SJCRH30 (cell line): ENCODE data around the gene TMEM135. TPM values are rescaled to one million over a fixed set of nuclear protein-coding genes. Genes with fewer than 3 reads are reported as not detected.

Source experiments
- DNase-seq, 2 experiments: peaks; one replicate each; pipeline ENCODE4 v3.0.0-alpha.2; 2015 to 2020
- H3K27ac ChIP-seq: fragments of 250-450 bp; sonication (Bioruptor Pico); 2 replicates; pipeline ENCODE4 v1.5.1; 2020; ENCODE audit warnings: mild to moderate bottlenecking, moderate library complexity
- H3K27me3 ChIP-seq: fragments of 250-450 bp; sonication (Bioruptor Pico); 2 replicates; pipeline ENCODE4 v1.5.1; 2020; ENCODE audit warnings: mild to moderate bottlenecking, moderate library complexity
- H3K36me3 ChIP-seq: fragments of 250-450 bp; sonication (Bioruptor Pico); 2 replicates; pipeline ENCODE4 v1.5.1; 2020; ENCODE audit warnings: mild to moderate bottlenecking, moderate library complexity
- H3K4me1 ChIP-seq: fragments of 250-450 bp; sonication (Bioruptor Pico); 2 replicates; pipeline ENCODE4 v1.5.1; 2020; ENCODE audit warnings: mild to moderate bottlenecking, moderate library complexity
- H3K4me3 ChIP-seq: fragments of 250-450 bp; sonication (Bioruptor Pico); 2 replicates; pipeline ENCODE4 v1.5.1; 2020; ENCODE audit warnings: mild to moderate bottlenecking, moderate library complexity
- H3K9me3 ChIP-seq: fragments of 250-450 bp; sonication (Bioruptor Pico); replicated peaks from 2 replicates; pipeline ENCODE4 v1.5.1; 2020; ENCODE audit warnings: mild to moderate bottlenecking, moderate library complexity
- total RNA-seq: library from RNA; depleted of rRNA; stranded (reverse); fragments of >200 nt; shearing (Covaris generic); gene quantifications from 2 replicates; pipeline ENCODE4 v1.2.3, GENCODE V29; 2014

The TMEM135 gene
- total RNA-seq, 1 experiment from 2014 or later, result 35.3 TPM

DNA sequence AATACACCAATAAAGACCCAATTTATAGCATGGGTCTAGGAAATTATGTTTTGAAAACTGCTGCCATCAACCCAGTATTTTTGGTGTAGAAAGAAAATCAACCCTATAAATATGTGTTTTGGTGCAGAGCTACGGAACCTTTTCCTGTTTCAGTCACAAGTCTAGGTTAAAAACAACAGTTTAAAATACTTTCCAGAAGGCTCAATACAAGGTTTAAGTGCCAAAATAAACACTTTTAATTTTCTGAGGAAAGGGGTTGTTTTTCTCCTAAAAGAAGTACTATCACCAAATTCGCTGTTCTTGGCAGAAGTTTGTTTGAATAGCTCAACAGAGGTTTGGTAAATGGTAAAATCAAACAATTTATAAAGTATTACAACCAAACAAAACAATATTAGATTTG lies 201.3 kb downstream of the TMEM135 start:
- DNase-seq, result no peak
- no peaks in the 10 kb centered on the region for H3K4me1 ChIP-seq
- no peaks in the 10 kb centered on the region; the same call in 1 of the 2 replicates for H3K9me3 ChIP-seq
- H3K27me3 ChIP-seq, result no peaks in the 10 kb centered on the region
- H3K4me3 ChIP-seq, result no peak overlapping the region
- H3K36me3 ChIP-seq, result no peaks in the 10 kb centered on the region
- no peak overlapping the region for H3K27ac ChIP-seq

GRCh38 chr11:87239531-87239930 lies 201.8 kb downstream of the TMEM135 start:
- H3K4me3 ChIP-seq, result no peak overlapping the region
- no peaks in the 10 kb centered on the region; the same call in 1 of the 2 replicates for H3K9me3 ChIP-seq
- H3K36me3 ChIP-seq, result no peaks in the 10 kb centered on the region
- no peaks in the 10 kb centered on the region for H3K27me3 ChIP-seq
- DNase-seq, result no peak
- H3K4me1 ChIP-seq, result no peaks in the 10 kb centered on the region
- no peak overlapping the region for H3K27ac ChIP-seq

- no peaks in the 10 kb centered on the region for H3K4me1 ChIP-seq
- H3K36me3 ChIP-seq, result no peaks in the 10 kb centered on the region
- no peak overlapping the region for H3K27ac ChIP-seq
- H3K27me3 ChIP-seq, result no peaks in the 10 kb centered on the region
- H3K9me3 ChIP-seq, result 0 out of 2 replicates have a peak, but pooled peaks cover under 1% of the 10 kb centered on the region
- H3K4me3 ChIP-seq, result no peak overlapping the region
- DNase-seq, result no peak
Measured at GRCh38 chr11:87251560-87251959, 213.8 kb downstream of the TMEM135 start.

DNA sequence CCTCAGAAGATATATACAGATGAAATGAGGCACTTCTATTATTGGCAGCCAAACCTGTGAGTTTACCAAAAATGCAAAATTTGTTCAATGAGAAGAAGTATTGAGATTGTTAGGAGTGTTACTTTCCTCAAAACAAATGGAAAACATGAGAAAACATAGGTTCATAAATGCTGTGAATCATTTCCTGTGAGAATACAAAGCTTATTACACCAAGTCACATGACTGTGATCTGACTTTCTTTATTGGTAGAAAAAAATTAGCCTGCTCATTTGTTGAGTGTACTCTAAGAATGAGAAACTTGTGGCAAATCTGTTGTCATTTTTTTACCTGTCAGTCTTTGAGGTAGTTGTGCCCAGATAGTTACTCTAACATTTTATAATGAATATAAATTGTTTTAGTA lies 215.1 kb downstream of the TMEM135 start:
- Histone ChIP-seq H3K4me1 (no peaks in the 10 kb centered on the region), H3K9me3 (no peaks in the 10 kb centered on the region), H3K4me3 (no peak overlapping the region), H3K36me3 (no peaks in the 10 kb centered on the region), H3K27me3 (no peaks in the 10 kb centered on the region), H3K27ac (no peak overlapping the region)
- no peak for DNase-seq

DNA sequence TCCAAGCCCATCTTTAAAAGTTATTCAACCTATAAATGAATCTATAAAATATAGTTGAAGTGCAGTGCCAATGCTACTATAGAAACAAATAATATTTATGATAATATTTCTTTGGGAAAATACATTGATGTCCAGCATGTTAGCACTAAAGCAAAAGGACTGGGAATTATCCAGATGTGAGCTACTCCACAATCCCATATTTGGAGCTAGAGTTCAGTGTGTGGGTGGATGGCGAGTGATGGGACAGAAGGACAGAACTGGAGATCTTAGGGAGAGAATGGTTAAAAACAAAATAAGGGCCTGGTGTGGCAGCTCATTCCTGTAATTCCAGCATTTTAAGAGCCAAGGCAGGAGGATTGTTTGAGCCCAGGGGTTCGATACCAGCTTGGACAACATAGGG lies 216.8 kb downstream of the TMEM135 start:
- no peaks in the 10 kb centered on the region for H3K27me3 ChIP-seq
- H3K27ac ChIP-seq, result no peak overlapping the region
- no peaks in the 10 kb centered on the region for H3K9me3 ChIP-seq
- H3K4me3 ChIP-seq, result no peak overlapping the region
- H3K36me3 ChIP-seq, result no peaks in the 10 kb centered on the region
- DNase-seq, result no peak
- H3K4me1 ChIP-seq, result no peaks in the 10 kb centered on the region; the same call in 1 of the 2 replicates

DNA sequence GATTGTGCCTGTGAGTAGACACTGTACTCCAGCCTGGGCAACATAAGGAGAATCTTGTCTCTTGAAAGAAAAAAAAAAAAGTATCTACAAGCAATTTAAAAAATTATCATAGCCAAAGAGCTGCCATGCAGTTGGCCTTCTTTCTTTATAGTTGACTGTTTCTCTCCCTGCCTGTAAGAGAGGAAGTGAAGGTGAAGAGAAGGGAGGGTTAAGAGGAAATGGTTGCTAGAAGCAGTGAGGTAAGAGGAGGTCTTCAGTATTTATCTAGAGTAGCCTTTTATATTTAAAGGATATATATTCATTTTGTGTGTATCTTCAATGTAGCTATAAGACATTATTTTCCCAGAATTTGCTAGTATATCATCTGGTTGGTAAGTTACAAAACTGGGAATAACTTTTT lies 217.9 kb downstream of the TMEM135 start:
- no peaks in the 10 kb centered on the region for H3K27me3 ChIP-seq
- peaks cover 4% of the 10 kb centered on the region; the same call in 1 of the 2 replicates for H3K4me1 ChIP-seq
- H3K9me3 ChIP-seq, result no peaks in the 10 kb centered on the region
- H3K4me3 ChIP-seq, result no peak overlapping the region
- H3K36me3 ChIP-seq, result no peaks in the 10 kb centered on the region
- no peak overlapping the region for H3K27ac ChIP-seq
- DNase-seq, result no peak

- no peaks in the 10 kb centered on the region for H3K36me3 ChIP-seq
- H3K4me3 ChIP-seq, result no peak overlapping the region
- DNase-seq, result no peak
- no peak overlapping the region for H3K27ac ChIP-seq
- peaks cover 4% of the 10 kb centered on the region for H3K4me1 ChIP-seq
- H3K9me3 ChIP-seq, result no peaks in the 10 kb centered on the region
- no peaks in the 10 kb centered on the region for H3K27me3 ChIP-seq
Measured at GRCh38 chr11:87256694-87257340, 219.1 kb downstream of the TMEM135 start.

- no peak overlapping the region for H3K27ac ChIP-seq
- no peaks in the 10 kb centered on the region for H3K9me3 ChIP-seq
- H3K4me1 ChIP-seq, result peaks cover 4% of the 10 kb centered on the region
Measured at GRCh38 chr11:87258171-87258833, 220.6 kb downstream of the TMEM135 start.

GRCh38 chr11:87259736-87260135 lies 222.0 kb downstream of the TMEM135 start:
- Histone ChIP-seq H3K27ac (no peak overlapping the region), H3K4me1 (peaks cover 15% of the 10 kb centered on the region), H3K4me3 (no peak overlapping the region), H3K9me3 (no peaks in the 10 kb centered on the region), H3K27me3 (no peaks in the 10 kb centered on the region), H3K36me3 (no peaks in the 10 kb centered on the region)
- DNase-seq, result peak in 1 of 2 experiments; percentile 53

More at GRCh38 chr11:87258171-87258833, 220.6 kb downstream of the TMEM135 start:
- Histone ChIP-seq H3K27me3 (no peaks in the 10 kb centered on the region), H3K4me3 (no peak overlapping the region), H3K36me3 (no peaks in the 10 kb centered on the region)
- DNase-seq, result no peak

DNA sequence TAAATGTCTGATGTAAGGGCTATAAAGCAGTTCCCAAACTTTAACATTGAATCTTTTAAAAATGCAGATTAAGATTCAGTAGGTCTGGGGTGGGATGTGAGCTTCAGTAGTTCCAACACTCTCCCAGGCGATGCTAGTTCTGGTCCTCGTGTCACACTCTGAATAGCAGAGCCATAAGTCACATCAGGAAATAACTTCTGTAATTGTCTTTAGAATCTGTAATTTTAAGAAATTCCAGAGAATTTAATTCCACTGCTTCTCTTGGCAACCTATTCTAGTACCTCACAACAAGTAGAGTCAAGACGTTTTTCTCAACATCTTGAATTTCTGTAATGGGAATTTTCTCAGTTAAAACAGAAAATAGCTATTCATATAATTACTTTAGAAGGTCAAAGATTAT lies 223.1 kb downstream of the TMEM135 start:
- H3K27ac ChIP-seq, result no peak overlapping the region
- H3K27me3 ChIP-seq, result no peaks in the 10 kb centered on the region
- H3K4me3 ChIP-seq, result no peak overlapping the region
- DNase-seq, result no peak
- peaks cover 26% of the 10 kb centered on the region for H3K4me1 ChIP-seq
- H3K9me3 ChIP-seq, result no peaks in the 10 kb centered on the region
- H3K36me3 ChIP-seq, result no peaks in the 10 kb centered on the region

- Histone ChIP-seq H3K36me3 (no peaks in the 10 kb centered on the region), H3K4me3 (no peak overlapping the region), H3K4me1 (peaks cover 35% of the 10 kb centered on the region), H3K27me3 (no peaks in the 10 kb centered on the region), H3K27ac (no peak overlapping the region), H3K9me3 (no peaks in the 10 kb centered on the region)
- DNase-seq, result no peak
Measured at GRCh38 chr11:87263264-87263838, 225.6 kb downstream of the TMEM135 start.

DNA sequence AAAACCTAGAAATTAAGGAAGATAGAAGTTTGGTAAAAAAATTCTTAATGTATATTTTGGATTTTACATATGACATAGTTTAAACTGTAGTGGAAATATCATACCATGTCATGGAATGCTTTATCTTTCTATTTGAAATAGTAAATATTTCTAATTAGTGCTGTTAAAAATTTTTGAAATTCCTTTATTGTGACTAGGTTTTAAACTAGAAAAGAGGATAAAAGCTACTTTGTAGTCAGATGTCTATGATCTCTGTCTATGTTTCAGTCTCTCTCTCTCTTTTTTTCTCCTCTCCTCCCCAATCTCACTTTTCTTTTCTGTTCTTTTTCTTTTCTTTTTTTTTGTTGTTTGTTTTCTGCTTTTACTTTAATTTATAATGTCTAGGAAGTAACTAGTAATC lies 226.2 kb downstream of the TMEM135 start:
- H3K9me3 ChIP-seq, result no peaks in the 10 kb centered on the region
- H3K27ac ChIP-seq, result no peak overlapping the region; the same call in 1 of the 2 replicates
- no peak for DNase-seq
- H3K27me3 ChIP-seq, result no peaks in the 10 kb centered on the region
- H3K4me3 ChIP-seq, result no peak overlapping the region
- peaks cover 35% of the 10 kb centered on the region for H3K4me1 ChIP-seq
- H3K36me3 ChIP-seq, result no peaks in the 10 kb centered on the region

- no peaks in the 10 kb centered on the region for H3K27me3 ChIP-seq
- H3K36me3 ChIP-seq, result no peaks in the 10 kb centered on the region
- H3K9me3 ChIP-seq, result no peaks in the 10 kb centered on the region
- H3K4me3 ChIP-seq, result no peak overlapping the region
- H3K27ac ChIP-seq, result no peak overlapping the region
- peaks cover 33% of the 10 kb centered on the region for H3K4me1 ChIP-seq
- no peak for DNase-seq
Measured at GRCh38 chr11:87265132-87265531, 227.4 kb downstream of the TMEM135 start.

GRCh38 chr11:87265979-87266378 lies 228.2 kb downstream of the TMEM135 start:
- Histone ChIP-seq H3K36me3 (no peaks in the 10 kb centered on the region), H3K27me3 (no peaks in the 10 kb centered on the region), H3K4me1 (peaks cover 32% of the 10 kb centered on the region), H3K27ac (no peak overlapping the region), H3K4me3 (no peak overlapping the region), H3K9me3 (no peaks in the 10 kb centered on the region)
- no peak for DNase-seq

DNA sequence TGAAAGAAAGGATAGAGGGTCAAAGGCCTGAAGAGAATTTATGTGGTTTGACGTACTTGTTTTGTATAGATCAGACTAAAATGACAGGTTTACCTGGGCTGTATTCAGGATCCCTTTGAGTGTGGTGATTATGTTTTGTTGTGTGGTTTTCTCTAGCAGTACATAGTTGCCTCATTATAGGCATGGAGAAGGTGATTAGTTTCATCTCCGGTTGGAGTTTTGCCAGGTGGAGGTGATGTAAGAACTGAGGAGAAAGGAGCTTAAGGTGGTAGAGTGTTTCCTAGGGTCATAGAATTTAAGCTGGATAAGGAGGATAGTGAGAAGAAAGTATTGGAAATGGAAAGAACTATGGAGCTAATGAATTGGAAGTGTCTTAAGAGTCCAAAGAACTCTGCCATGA lies 229.0 kb downstream of the TMEM135 start:
- H3K4me3 ChIP-seq, result no peak overlapping the region
- H3K27ac ChIP-seq, result no peak overlapping the region
- peak in 1 of 2 experiments; percentile 48 for DNase-seq
- H3K36me3 ChIP-seq, result no peaks in the 10 kb centered on the region
- H3K9me3 ChIP-seq, result no peaks in the 10 kb centered on the region
- H3K4me1 ChIP-seq, result peaks cover 32% of the 10 kb centered on the region
- H3K27me3 ChIP-seq, result no peaks in the 10 kb centered on the region
